Measurements from ENCODE around the gene CLMN. TPM values are rescaled to one million over a fixed set of nuclear protein-coding genes. Genes with fewer than 3 reads are reported as not detected.

The CLMN gene
- total RNA-seq, 2 donors from 2014 or later: 105 to 131 TPM

DNA sequence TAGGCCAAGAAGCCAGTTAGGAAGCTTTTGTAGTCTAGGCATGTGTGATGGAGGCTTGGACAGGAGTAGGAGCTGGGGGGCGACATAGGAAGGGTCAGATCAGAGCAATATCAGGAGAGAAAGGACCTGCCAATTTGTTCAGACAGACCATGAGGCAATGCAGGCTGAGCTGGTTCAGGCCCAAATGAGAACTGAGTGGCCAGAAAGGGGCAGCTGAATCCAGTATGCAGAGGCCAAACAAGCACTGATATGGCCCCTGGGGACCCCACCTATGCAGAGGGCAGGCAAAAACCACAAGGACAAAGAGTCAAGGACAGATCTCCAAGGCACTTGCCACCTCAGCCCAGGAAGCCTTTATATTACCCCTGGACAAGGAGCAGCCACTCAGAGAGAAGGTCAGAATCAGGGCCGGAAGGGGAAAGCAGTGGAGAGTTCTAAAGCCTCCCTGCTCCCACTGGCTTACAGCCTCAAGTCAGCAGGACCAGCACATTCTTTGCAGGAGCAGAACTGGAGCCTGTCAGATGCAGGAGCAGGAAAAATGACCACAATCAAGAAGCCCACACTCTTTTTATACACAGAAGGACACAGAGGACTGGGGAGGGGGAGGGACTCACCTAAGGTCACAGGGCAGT lies 37.2 kb downstream of the CLMN start:
- Histone ChIP-seq H3K9me3 (no peaks in the 10 kb centered on the region), H3K27me3 (no peaks in the 10 kb centered on the region), H3K9ac (ENCODE audit: low read depth in 2 of 2, low read length in 2 of 2) (no peak overlapping the region), H3K4me3 (no peak overlapping the region), H3K36me3 (no peaks in the 10 kb centered on the region), H3K4me1 (no peaks in the 10 kb centered on the region), H3K27ac (no peak overlapping the region)
- intact Hi-C loops (cut with DNase I): no loop called here
- TF ChIP-seq, protein P1, sequence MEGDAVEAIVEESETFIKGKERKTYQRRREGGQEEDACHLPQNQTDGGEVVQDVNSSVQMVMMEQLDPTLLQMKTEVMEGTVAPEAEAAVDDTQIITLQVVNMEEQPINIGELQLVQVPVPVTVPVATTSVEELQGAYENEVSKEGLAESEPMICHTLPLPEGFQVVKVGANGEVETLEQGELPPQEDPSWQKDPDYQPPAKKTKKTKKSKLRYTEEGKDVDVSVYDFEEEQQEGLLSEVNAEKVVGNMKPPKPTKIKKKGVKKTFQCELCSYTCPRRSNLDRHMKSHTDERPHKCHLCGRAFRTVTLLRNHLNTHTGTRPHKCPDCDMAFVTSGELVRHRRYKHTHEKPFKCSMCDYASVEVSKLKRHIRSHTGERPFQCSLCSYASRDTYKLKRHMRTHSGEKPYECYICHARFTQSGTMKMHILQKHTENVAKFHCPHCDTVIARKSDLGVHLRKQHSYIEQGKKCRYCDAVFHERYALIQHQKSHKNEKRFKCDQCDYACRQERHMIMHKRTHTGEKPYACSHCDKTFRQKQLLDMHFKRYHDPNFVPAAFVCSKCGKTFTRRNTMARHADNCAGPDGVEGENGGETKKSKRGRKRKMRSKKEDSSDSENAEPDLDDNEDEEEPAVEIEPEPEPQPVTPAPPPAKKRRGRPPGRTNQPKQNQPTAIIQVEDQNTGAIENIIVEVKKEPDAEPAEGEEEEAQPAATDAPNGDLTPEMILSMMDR (IDR thresholded peaks at IDR 0.05): no peak
- no peak for DNase-seq

DNA sequence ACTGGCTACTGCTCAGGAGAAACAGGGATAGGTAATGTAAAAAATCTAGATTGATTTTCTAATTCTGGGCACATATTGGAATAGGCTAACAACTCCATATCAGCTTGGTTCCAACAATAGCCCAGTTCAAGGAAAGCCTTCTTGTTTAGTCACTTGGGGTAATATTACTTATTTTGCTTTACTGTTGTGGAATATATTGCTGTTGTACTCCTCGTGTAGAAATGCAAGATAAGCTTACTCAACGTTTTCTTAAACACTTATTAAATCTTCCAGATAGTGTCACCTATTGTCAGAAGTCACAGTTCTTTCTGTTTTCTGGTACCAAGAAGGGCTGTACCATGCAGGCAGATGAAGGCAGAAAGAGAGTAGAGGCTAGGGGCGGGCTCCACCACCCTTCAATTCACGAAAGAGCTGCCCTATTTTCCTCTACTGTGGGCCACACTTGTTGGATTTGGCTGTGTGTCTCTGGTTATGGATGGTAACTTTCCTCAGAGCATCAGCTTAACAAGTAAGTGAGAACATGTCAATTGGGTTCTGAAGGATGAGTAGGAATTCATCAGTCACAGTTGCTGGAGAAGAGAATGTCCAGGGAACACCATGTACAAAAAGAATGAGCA lies 38.0 kb downstream of the CLMN start:
- intact Hi-C loops (cut with DNase I): no loop called here
- Histone ChIP-seq H3K27me3 (no peaks in the 10 kb centered on the region), H3K36me3 (no peaks in the 10 kb centered on the region), H3K4me1 (no peaks in the 10 kb centered on the region), H3K9ac (ENCODE audit: low read depth in 2 of 2, low read length in 2 of 2) (no peak overlapping the region), H3K9me3 (no peaks in the 10 kb centered on the region), H3K27ac (no peak overlapping the region), H3K4me3 (no peak overlapping the region)
- TF ChIP-seq, protein P1 (IDR thresholded peaks at IDR 0.05): no peak
- DNase-seq: no peak

DNA sequence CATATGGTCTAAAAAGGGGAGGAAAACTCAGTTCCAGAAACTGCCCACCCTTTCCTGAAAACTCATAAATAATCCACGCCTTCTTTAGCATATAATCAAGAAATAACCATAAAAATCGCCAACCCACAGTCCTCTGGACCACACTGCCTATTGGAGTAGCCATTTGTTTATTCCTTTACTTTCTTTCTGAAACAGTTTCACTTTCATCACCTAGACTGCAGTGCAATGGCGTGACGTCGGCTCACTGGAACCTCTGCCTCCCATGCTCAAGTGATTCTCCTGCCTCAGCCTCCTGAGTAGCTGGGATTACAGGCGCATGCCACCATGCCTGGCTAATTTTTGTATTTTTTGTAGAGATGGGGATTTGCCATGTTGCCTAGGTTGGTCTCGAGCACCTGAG lies 44.2 kb downstream of the CLMN start:
- Histone ChIP-seq H3K9me3 (no peaks in the 10 kb centered on the region), H3K27ac (peak overlapping the region; percentile 81), H3K4me3 (no peak overlapping the region), H3K36me3 (no peaks in the 10 kb centered on the region), H3K9ac (ENCODE audit: low read depth in 2 of 2, low read length in 2 of 2) (no peak overlapping the region), H3K27me3 (no peaks in the 10 kb centered on the region), H3K4me1 (peaks cover 4% of the 10 kb centered on the region)
- TF ChIP-seq, protein P1 (IDR thresholded peaks at IDR 0.05): no peak
- no peak for DNase-seq
- intact Hi-C loops (cut with DNase I): no loop called here

DNA sequence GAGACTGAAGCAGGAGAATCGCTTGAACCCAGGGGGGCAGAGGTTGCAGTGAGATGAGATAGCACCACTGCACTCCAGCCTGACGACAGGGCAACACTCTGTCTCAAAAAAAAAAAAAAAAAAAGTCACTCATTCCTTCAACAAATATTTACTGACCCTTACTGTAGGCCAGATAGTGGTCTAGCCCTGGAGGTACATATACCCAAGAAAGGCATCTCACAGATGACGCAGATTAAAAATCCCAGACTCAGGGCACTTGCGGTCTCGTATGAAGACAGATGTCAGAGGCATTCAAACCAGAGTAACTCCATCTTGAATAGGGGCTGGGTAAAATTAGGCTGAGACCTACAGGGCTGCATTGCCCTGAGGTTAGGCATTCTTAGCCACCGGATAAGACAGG lies 44.8 kb downstream of the CLMN start:
- H3K27me3 ChIP-seq: no peaks in the 10 kb centered on the region
- H3K4me1 ChIP-seq: peaks cover 4% of the 10 kb centered on the region
- peak overlapping the region; percentile 81 for H3K27ac ChIP-seq
- DNase-seq: no peak
- peak overlapping the region in 1 of 2 donors; percentile 64 for H3K9ac ChIP-seq (ENCODE audit: low read depth in 2 of 2, low read length in 2 of 2)
- no peaks in the 10 kb centered on the region for H3K9me3 ChIP-seq
- no peak overlapping the region for H3K4me3 ChIP-seq
- intact Hi-C loops (cut with DNase I): no loop called here
- H3K36me3 ChIP-seq: no peaks in the 10 kb centered on the region
- TF ChIP-seq, protein P1 (IDR thresholded peaks at IDR 0.05): no peak

GRCh38 chr14:95274279-95274678 lies 45.4 kb downstream of the CLMN start:
- Histone ChIP-seq H3K36me3 (no peaks in the 10 kb centered on the region), H3K4me1 (peaks cover 4% of the 10 kb centered on the region), H3K27me3 (no peaks in the 10 kb centered on the region), H3K9ac (ENCODE audit: low read depth in 2 of 2, low read length in 2 of 2) (peak overlapping the region in 1 of 2 donors; percentile 64), H3K9me3 (no peaks in the 10 kb centered on the region), H3K27ac (peak overlapping the region; percentile 81), H3K4me3 (no peak overlapping the region)
- intact Hi-C loops (cut with DNase I): no loop called here
- peak; percentile 69 for DNase-seq
- TF ChIP-seq, protein P1 (IDR thresholded peaks at IDR 0.05): no peak
